B cell (primary cell): ENCODE results near the gene PRKX. TPM values are rescaled to one million over a fixed set of nuclear protein-coding genes. Genes with fewer than 3 reads are reported as not detected.

Experiments used
- ATAC-seq: fragments of 200-7000 bp; cut with Tn5 transposase; one replicate; pipeline ENCODE4 v1.10.0; 2021; ENCODE audit warnings: low read depth, mild to moderate bottlenecking, moderate number of reproducible peaks, moderate library complexity
- CTCF ChIA-PET: fragments of 350-600 bp; sonication (Branson Sonifier 250); formaldehyde crosslinking; loops from one replicate; lab custom pipeline; 2021; ENCODE audit warnings: antibody characterized with exemption, inconsistent platforms; lab: Charles Lee
- POLR2A ChIA-PET: fragments of 350-600 bp; sonication (Branson Sonifier 250); formaldehyde crosslinking; loops from one replicate; lab custom pipeline; 2021; ENCODE audit warnings: antibody characterized with exemption; lab: Charles Lee
- DNase-seq: peaks from one replicate; pipeline ENCODE4 v3.0.0; 2013
- H2AFZ ChIP-seq: 2 replicates; pipeline ENCODE4 v1.6.1; 2012; ENCODE audit warnings: mild to moderate bottlenecking, low read depth, low read length; ENCODE audit not compliant: insufficient read depth, poor library complexity, severe bottlenecking
- H3K27ac ChIP-seq, 2 donors: 1 replicate in 1 of 2; 2 replicates in 1 of 2; pipeline ENCODE4 v1.5.1; 2012 to 2013; ENCODE audit warnings: low read length in 2 of 2, mild to moderate bottlenecking in 2 of 2, moderate library complexity in 1 of 2
- H3K27me3 ChIP-seq, 4 experiments: fragments of 200-600 bp in 1 of 4; sonication (generic) in 1 of 4; replicated peaks in 1 of 4; 1 replicate in 2 of 4; 2 replicates in 2 of 4; pipeline versions ENCODE4 v1.6.1 to v1.7.0; 2013 to 2016; ENCODE audit warnings: low read length in 3 of 4, mild to moderate bottlenecking in 2 of 4, mixed read lengths in 1 of 4, moderate library complexity in 1 of 4; ENCODE audit not compliant: insufficient read depth in 4 of 4, control insufficient read depth in 3 of 4; ENCODE audit errors: control extremely low read depth in 1 of 4
- H3K36me3 ChIP-seq, 2 experiments: replicated peaks in 1 of 2; 1 replicate in 1 of 2; 2 replicates in 1 of 2; pipeline versions ENCODE4 v1.6.1 to v1.7.1; 2013; ENCODE audit warnings: low read length in 1 of 2; ENCODE audit not compliant: insufficient read depth in 2 of 2, control insufficient read depth in 1 of 2; ENCODE audit errors: control extremely low read depth in 1 of 2, extremely low read depth in 1 of 2
- H3K4me1 ChIP-seq, 2 donors: fragments of 200-600 bp in 1 of 2; sonication (generic) in 1 of 2; 1 replicate in 1 of 2; 2 replicates in 1 of 2; pipeline versions ENCODE4 v1.5.1 to v1.6.1; 2013 to 2017; ENCODE audit warnings: low read length in 2 of 2; ENCODE audit not compliant: control insufficient read depth in 2 of 2, insufficient read depth in 2 of 2
- H3K4me2 ChIP-seq: replicated peaks from 2 replicates; pipeline ENCODE3; 2012; ENCODE audit warnings: mild to moderate bottlenecking, low read depth, low read length; ENCODE audit not compliant: poor library complexity, severe bottlenecking
- H3K4me3 ChIP-seq, 5 experiments: fragments of 200-600 bp in 1 of 5; sonication (generic) in 1 of 5; 1 replicate in 3 of 5; 2 replicates in 2 of 5; pipeline versions ENCODE4 v1.5.1 to v1.7.0; 2011 to 2016; ENCODE audit warnings: low read length in 4 of 5, mild to moderate bottlenecking in 4 of 5, low read depth in 2 of 5, control low read depth in 1 of 5, moderate library complexity in 1 of 5; ENCODE audit not compliant: insufficient read depth in 1 of 5; ENCODE audit errors: control extremely low read depth in 1 of 5, extremely low read depth in 1 of 5
- H3K79me2 ChIP-seq: fragments of 200-600 bp; sonication (generic); one replicate; pipeline ENCODE4 v1.6.0; 2016; ENCODE audit warnings: low read length; ENCODE audit not compliant: control insufficient read depth, insufficient read depth
- H3K9ac ChIP-seq: fragments of 200-600 bp; sonication (generic); 2 replicates; pipeline ENCODE4 v1.6.1; 2017; ENCODE audit warnings: mild to moderate bottlenecking, low read length, moderate library complexity
- H3K9me3 ChIP-seq, 3 donors: one replicate each; pipeline versions ENCODE4 v1.6.1 to v1.7.1; 2013; ENCODE audit warnings: low read length in 2 of 3; ENCODE audit not compliant: control insufficient read depth in 2 of 3, insufficient read depth in 1 of 3; ENCODE audit errors: control extremely low read depth in 1 of 3
- H4K20me1 ChIP-seq: 2 replicates; pipeline ENCODE4 v1.6.0; 2012; ENCODE audit warnings: mild to moderate bottlenecking, low read length; ENCODE audit not compliant: insufficient read depth, control insufficient read depth, poor library complexity, severe bottlenecking
- H3K27ac Mint-ChIP-seq: one replicate; pipeline ENCODE4 v1.8.0; 2021; ENCODE audit warnings: mixed read lengths
- H3K27me3 Mint-ChIP-seq: one replicate; pipeline ENCODE4 v1.8.0; 2021; ENCODE audit warnings: mixed read lengths
- H3K4me1 Mint-ChIP-seq: one replicate; pipeline ENCODE4 v1.8.0; 2021; ENCODE audit warnings: mixed read lengths
- H3K4me3 Mint-ChIP-seq: one replicate; pipeline ENCODE4 v1.8.0; 2021; ENCODE audit warnings: mixed read lengths
- H3K9me3 Mint-ChIP-seq: one replicate; pipeline ENCODE4 v1.8.0; 2022; ENCODE audit warnings: mixed read lengths; ENCODE audit not compliant: insufficient read depth
- EZH2 ChIP-seq: IDR thresholded peaks from 2 replicates; pipeline ENCODE4 v1.6.1; 2012; ENCODE audit warnings: borderline replicate concordance, low read depth, mild to moderate bottlenecking, moderate library complexity, low read length; ENCODE audit not compliant: insufficient read depth, poor library complexity, severe bottlenecking
- WGBS: methylation state at CpG from one replicate; pipeline ENCODE4 v1.1.5; 2013; ENCODE audit warnings: missing lambda C conversion rate; ENCODE audit not compliant: insufficient coverage; 5-methylcytosine and 5-hydroxymethylcytosine counted together
- intact Hi-C: fragments of 100-400 bp; cut with micrococcal nuclease; formaldehyde crosslinking; loops from one replicate; pipeline ENCODE4 v1.10.0; 2022
- polyA plus RNA-seq: library from polyadenylated mRNA; depleted of rRNA; stranded (reverse); fragments of >200 nt; gene quantifications from 2 replicates; pipeline ENCODE4 v1.2.3, GENCODE V29; 2012
- total RNA-seq, 2 donors: library from RNA; stranded (reverse); fragments of 120-200 nt in 1 of 2; gene quantifications; 1 replicate in 1 of 2; 2 replicates in 1 of 2; pipeline versions ENCODE4 v1.2.3 to v1.2.4, GENCODE V29; 2013 to 2022
- TF ChIP-seq, protein P1 (sequence below): fragments of 200-600 bp; IDR thresholded peaks from one replicate; pipeline ENCODE4 v1.8.0; 2022; ENCODE audit warnings: antibody characterized with exemption, mild to moderate bottlenecking

The PRKX gene
- total and polyA plus RNA-seq, 2 donors (not counting 1 experiment from before 2014, with no cell fraction given): 26.2 to 52.5 TPM

DNA sequence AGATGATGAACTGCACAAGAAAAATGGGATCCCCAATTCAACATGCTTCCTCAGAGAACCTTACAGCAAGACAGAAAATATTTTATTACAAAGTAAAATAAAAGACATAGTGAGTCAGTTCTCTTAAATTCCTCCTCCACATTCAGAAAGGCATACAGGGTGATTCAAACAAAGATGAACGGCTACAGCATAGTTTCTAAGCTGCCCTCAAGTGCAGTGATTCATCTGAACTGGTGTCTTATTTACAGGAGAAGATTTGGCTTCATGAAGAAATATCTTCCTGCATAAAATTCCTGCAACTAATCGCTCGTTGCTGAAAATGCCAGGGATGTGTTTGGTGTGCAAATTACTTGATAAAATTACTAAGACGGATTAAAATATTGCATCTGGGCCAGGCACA is 103.6 kb downstream of the PRKX start:
- no peak overlapping the region for H2AFZ ChIP-seq
- H3K27me3 ChIP-seq: no peaks in the 10 kb centered on the region
- H3K27ac ChIP-seq: no peak overlapping the region
- Mint-ChIP-seq H3K9me3 (no peaks in the 10 kb centered on the region), H3K27ac (no peak overlapping the region), H3K4me1 (no peaks in the 10 kb centered on the region), H3K4me3 (no peak overlapping the region), H3K27me3 (no peaks in the 10 kb centered on the region)
- POLR2A ChIA-PET: no interaction called here
- H3K9me3 ChIP-seq: no peaks in the 10 kb centered on the region
- H3K4me3 ChIP-seq: no peak overlapping the region
- no peak for DNase-seq
- no peak overlapping the region for H3K4me2 ChIP-seq
- TF ChIP-seq EZH2: no peak
- TF ChIP-seq, protein P1, sequence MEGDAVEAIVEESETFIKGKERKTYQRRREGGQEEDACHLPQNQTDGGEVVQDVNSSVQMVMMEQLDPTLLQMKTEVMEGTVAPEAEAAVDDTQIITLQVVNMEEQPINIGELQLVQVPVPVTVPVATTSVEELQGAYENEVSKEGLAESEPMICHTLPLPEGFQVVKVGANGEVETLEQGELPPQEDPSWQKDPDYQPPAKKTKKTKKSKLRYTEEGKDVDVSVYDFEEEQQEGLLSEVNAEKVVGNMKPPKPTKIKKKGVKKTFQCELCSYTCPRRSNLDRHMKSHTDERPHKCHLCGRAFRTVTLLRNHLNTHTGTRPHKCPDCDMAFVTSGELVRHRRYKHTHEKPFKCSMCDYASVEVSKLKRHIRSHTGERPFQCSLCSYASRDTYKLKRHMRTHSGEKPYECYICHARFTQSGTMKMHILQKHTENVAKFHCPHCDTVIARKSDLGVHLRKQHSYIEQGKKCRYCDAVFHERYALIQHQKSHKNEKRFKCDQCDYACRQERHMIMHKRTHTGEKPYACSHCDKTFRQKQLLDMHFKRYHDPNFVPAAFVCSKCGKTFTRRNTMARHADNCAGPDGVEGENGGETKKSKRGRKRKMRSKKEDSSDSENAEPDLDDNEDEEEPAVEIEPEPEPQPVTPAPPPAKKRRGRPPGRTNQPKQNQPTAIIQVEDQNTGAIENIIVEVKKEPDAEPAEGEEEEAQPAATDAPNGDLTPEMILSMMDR: no peak
- H3K36me3 ChIP-seq: peaks cover 3 to 16% of the 10 kb centered on the region in 2 experiments
- H4K20me1 ChIP-seq: no peaks in the 10 kb centered on the region
- no peak for ATAC-seq
- no peaks in the 10 kb centered on the region for H3K4me1 ChIP-seq
- intact Hi-C loops: no loop called here
- CTCF ChIA-PET: no interaction called here
- H3K79me2 ChIP-seq: no peaks in the 10 kb centered on the region
- no CpG with 5 or more reads among the region's 4 CpGs for WGBS
- no peak overlapping the region for H3K9ac ChIP-seq

DNA sequence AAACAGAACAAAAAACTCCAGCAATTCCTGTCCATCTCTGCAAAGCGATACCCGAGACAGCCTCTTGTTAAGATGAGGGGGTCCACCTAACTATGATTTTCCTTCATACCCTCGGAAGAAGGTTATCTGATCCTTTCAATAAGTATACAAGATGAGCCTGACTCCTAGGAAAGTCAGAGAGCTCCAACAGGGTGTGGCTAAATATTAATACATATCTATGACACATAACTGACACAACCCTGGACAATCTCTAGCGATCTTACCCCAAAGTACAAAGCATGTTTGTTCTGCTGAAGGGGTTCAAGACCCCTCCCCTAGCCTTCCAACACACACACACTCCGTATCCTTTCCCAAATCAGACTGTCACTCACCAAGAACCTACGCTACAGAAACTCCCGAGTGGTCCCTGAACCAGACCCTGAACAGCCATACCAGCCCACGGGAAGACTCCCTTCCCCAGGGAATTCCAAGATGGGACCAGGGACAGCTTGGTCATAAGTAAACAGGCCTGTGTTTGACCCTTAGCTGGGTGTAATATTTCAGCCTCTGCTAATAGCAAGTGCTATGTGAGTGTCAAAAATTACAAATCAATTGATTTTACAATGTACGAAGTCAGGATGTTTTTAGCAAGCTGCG is 110.3 kb downstream of the PRKX start:
- H3K9ac ChIP-seq: no peak overlapping the region
- no peaks in the 10 kb centered on the region for H4K20me1 ChIP-seq
- H3K27me3 ChIP-seq: no peaks in the 10 kb centered on the region
- no peaks in the 10 kb centered on the region for H3K79me2 ChIP-seq
- no peak overlapping the region for H3K4me3 Mint-ChIP-seq
- ATAC-seq (no peak), DNase-seq (no peak)
- H3K27me3 Mint-ChIP-seq: no peaks in the 10 kb centered on the region
- H3K4me1 ChIP-seq: no peaks in the 10 kb centered on the region
- H3K9me3 Mint-ChIP-seq: no peaks in the 10 kb centered on the region
- WGBS: 92% methylated on average over 3 of the region's 10 CpGs
- TF ChIP-seq, protein P1: no peak
- TF ChIP-seq EZH2: no peak
- H3K36me3 ChIP-seq: peaks cover 0 to 5% of the 10 kb centered on the region in 2 experiments
- H3K4me1 Mint-ChIP-seq: no peaks in the 10 kb centered on the region
- no peak overlapping the region for H3K27ac Mint-ChIP-seq
- H3K4me3 ChIP-seq: no peak overlapping the region
- H3K27ac ChIP-seq: no peak overlapping the region
- intact Hi-C loops: no loop called here
- H3K9me3 ChIP-seq: no peaks in the 10 kb centered on the region
- ChIA-PET CTCF (no interaction called here), POLR2A (no interaction called here)
- no peak overlapping the region for H2AFZ ChIP-seq
- H3K4me2 ChIP-seq: no peak overlapping the region
